H9 (cell line): ENCODE data around the gene NOVA2. TPM values are rescaled to one million over a fixed set of nuclear protein-coding genes. Genes with fewer than 3 reads are reported as not detected.

Source experiments
- DNase-seq: peaks from one replicate; pipeline ENCODE4 v3.0.0-alpha.2; 2017
- H2AFZ ChIP-seq: one replicate; pipeline ENCODE4 v1.6.1; 2013; ENCODE audit warnings: mild to moderate bottlenecking, low read length, control low read depth, moderate library complexity
- H2AK5ac ChIP-seq: 2 replicates; pipeline ENCODE4 v1.6.1; 2013; ENCODE audit warnings: low read length, control low read depth, mixed read lengths; ENCODE audit not compliant: insufficient read length
- H2BK120ac ChIP-seq: one replicate; pipeline ENCODE4 v1.6.1; 2013; ENCODE audit warnings: low read depth, mild to moderate bottlenecking, low read length, control low read depth, inconsistent platforms; ENCODE audit not compliant: poor library complexity, severe bottlenecking
- H2BK12ac ChIP-seq: 2 replicates; pipeline ENCODE4 v1.6.1; 2013; ENCODE audit warnings: low read length, control low read depth, mixed read lengths, low read depth; ENCODE audit not compliant: insufficient read length
- H2BK15ac ChIP-seq: 2 replicates; pipeline ENCODE4 v1.6.1; 2013; ENCODE audit warnings: low read depth, low read length, control low read depth
- H2BK20ac ChIP-seq: one replicate; pipeline ENCODE4 v1.6.1; 2013; ENCODE audit warnings: low read depth, mild to moderate bottlenecking, low read length, control low read depth, inconsistent platforms; ENCODE audit not compliant: poor library complexity, severe bottlenecking
- H2BK5ac ChIP-seq: 2 replicates; pipeline ENCODE4 v1.6.1; 2013; ENCODE audit warnings: low read length, control low read depth, mixed read lengths; ENCODE audit not compliant: insufficient read length
- H3K14ac ChIP-seq: 2 replicates; pipeline ENCODE4 v1.6.1; 2013; ENCODE audit warnings: low read length, control low read depth; ENCODE audit not compliant: insufficient read depth
- H3K18ac ChIP-seq: 2 replicates; pipeline ENCODE4 v1.6.1; 2013; ENCODE audit warnings: low read depth, mild to moderate bottlenecking, mixed read lengths, low read length, control low read depth; ENCODE audit not compliant: insufficient read length
- H3K23ac ChIP-seq: 2 replicates; pipeline ENCODE4 v1.6.1; 2013; ENCODE audit warnings: low read length, control low read depth, mixed read lengths, low read depth; ENCODE audit not compliant: insufficient read length
- H3K23me2 ChIP-seq: 2 replicates; pipeline ENCODE4 v1.6.1; 2013; ENCODE audit warnings: low read depth, mild to moderate bottlenecking, mixed read lengths, low read length, control low read depth; ENCODE audit not compliant: insufficient read length, poor library complexity, severe bottlenecking
- H3K27ac ChIP-seq: 2 replicates; pipeline ENCODE4 v1.5.1; 2013; ENCODE audit warnings: low read length, control low read depth, mixed read lengths, low read depth; ENCODE audit not compliant: insufficient read length
- H3K27me3 ChIP-seq: 2 replicates; pipeline ENCODE4 v1.6.1; 2013; ENCODE audit warnings: low read length, control low read depth, inconsistent platforms; ENCODE audit not compliant: insufficient read depth
- H3K4ac ChIP-seq: 2 replicates; pipeline ENCODE4 v1.6.1; 2013; ENCODE audit warnings: low read depth, mild to moderate bottlenecking, control low read depth, inconsistent platforms, low read length, moderate library complexity
- H3K4me1 ChIP-seq: 2 replicates; pipeline ENCODE4 v1.6.1; 2013; ENCODE audit warnings: low read length, control low read depth, inconsistent platforms; ENCODE audit not compliant: insufficient read depth
- H3K4me2 ChIP-seq: 2 replicates; pipeline ENCODE4 v1.6.1; 2013; ENCODE audit warnings: low read length, control low read depth, mixed read lengths; ENCODE audit not compliant: insufficient read length, insufficient read depth
- H3K56ac ChIP-seq: 2 replicates; pipeline ENCODE4 v1.6.1; 2013; ENCODE audit warnings: low read depth, mild to moderate bottlenecking, mixed read lengths, low read length, control low read depth; ENCODE audit not compliant: insufficient read length
- H3K79me1 ChIP-seq: 2 replicates; pipeline ENCODE4 v1.6.1; 2013; ENCODE audit warnings: low read depth, mild to moderate bottlenecking, moderate library complexity, low read length, control low read depth, inconsistent platforms; ENCODE audit not compliant: insufficient read depth, poor library complexity, severe bottlenecking
- H3K79me2 ChIP-seq: 2 replicates; pipeline ENCODE4 v1.6.1; 2013; ENCODE audit warnings: low read length, control low read depth, inconsistent platforms; ENCODE audit not compliant: insufficient read depth
- H3K9ac ChIP-seq: 2 replicates; pipeline ENCODE4 v1.6.1; 2013; ENCODE audit warnings: low read length, control low read depth, mixed read lengths; ENCODE audit not compliant: insufficient read length; ENCODE audit errors: extremely low read depth
- H3K9me3 ChIP-seq: one replicate; pipeline ENCODE4 v1.6.1; 2013; ENCODE audit warnings: low read depth, low read length, inconsistent platforms; ENCODE audit not compliant: control insufficient read depth
- H3T11ph ChIP-seq: one replicate; pipeline ENCODE4 v1.6.1; 2013; ENCODE audit warnings: mild to moderate bottlenecking, low read length, control low read depth, inconsistent platforms
- H4K20me1 ChIP-seq: one replicate; pipeline ENCODE4 v1.6.1; 2013; ENCODE audit not compliant: control insufficient read depth, insufficient read length, insufficient read depth
- H4K5ac ChIP-seq: 2 replicates; pipeline ENCODE4 v1.6.1; 2013; ENCODE audit warnings: low read depth, mild to moderate bottlenecking, mixed read lengths, low read length, control low read depth; ENCODE audit not compliant: insufficient read length
- H4K8ac ChIP-seq: replicated peaks from 2 replicates; pipeline ENCODE4 v1.6.1; 2013; ENCODE audit warnings: low read length, control low read depth, mixed read lengths, low read depth; ENCODE audit not compliant: insufficient read length
- H4K91ac ChIP-seq: 2 replicates; pipeline ENCODE4 v1.6.1; 2013; ENCODE audit warnings: low read depth, mild to moderate bottlenecking, moderate library complexity, mixed read lengths, low read length, control low read depth; ENCODE audit not compliant: insufficient read length
- H3K27ac Mint-ChIP-seq, 3 experiments: 2 replicates in 2 of 3; 3 replicates in 1 of 3; pipeline ENCODE4 v1.8.0; 2020 to 2021; ENCODE audit warnings: mixed read lengths in 3 of 3, mild to moderate bottlenecking in 1 of 3, moderate library complexity in 1 of 3
- H3K27me3 Mint-ChIP-seq: 2 replicates; pipeline ENCODE4 v1.8.0; 2021; ENCODE audit warnings: low read depth, mild to moderate bottlenecking, moderate library complexity, mixed read lengths
- H3K36me3 Mint-ChIP-seq, 3 experiments: 2 replicates in 2 of 3; 3 replicates in 1 of 3; pipeline ENCODE4 v1.8.0; 2020 to 2021; ENCODE audit warnings: low read depth in 3 of 3, mixed read lengths in 3 of 3; ENCODE audit not compliant: insufficient read depth in 1 of 3
- H3K4me1 Mint-ChIP-seq, 2 experiments: 2 replicates each; pipeline ENCODE4 v1.8.0; 2020; ENCODE audit warnings: mixed read lengths in 2 of 2
- H3K4me3 Mint-ChIP-seq, 2 experiments: 2 replicates in 1 of 2; 3 replicates in 1 of 2; pipeline ENCODE4 v1.8.0; 2020 to 2021; ENCODE audit warnings: mild to moderate bottlenecking in 2 of 2, mixed read lengths in 2 of 2, moderate library complexity in 1 of 2
- H3K9me3 Mint-ChIP-seq, 2 experiments: 2 replicates in 1 of 2; 3 replicates in 1 of 2; pipeline ENCODE4 v1.8.0; 2020; ENCODE audit warnings: mild to moderate bottlenecking in 2 of 2, mixed read lengths in 2 of 2, moderate library complexity in 1 of 2
- CTCF ChIP-seq: fragments of 200-600 bp; sonication (generic); conservative IDR thresholded peaks from 3 replicates; pipeline ENCODE4 v1.8.0; 2021; ENCODE audit warnings: antibody characterized with exemption, mild to moderate bottlenecking
- WGBS: extraction: QIAGEN DNeasy Blood & Tissue Kit; methylation state at CpG from one replicate; pipeline ENCODE4 v1.1.7; 2013; ENCODE audit warnings: missing lambda C conversion rate, low lambda C conversion rate, mixed read lengths; ENCODE audit not compliant: insufficient read length; ENCODE audit errors: extremely low coverage; 5-methylcytosine and 5-hydroxymethylcytosine counted together
- total RNA-seq: library from RNA; stranded (reverse); gene quantifications from 2 replicates; pipeline ENCODE4 v1.2.1, GENCODE V29; 2021

Gene NOVA2
- total RNA-seq, 1 experiment from 2014 or later = 8.8 TPM

GRCh38 chr19:45971260-45971902 lies 2.3 kb downstream of the NOVA2 start:
- Histone ChIP-seq H2BK15ac (no peak overlapping the region), H4K5ac (no peak overlapping the region), H3K4ac (no peak overlapping the region), H2BK20ac (no peak overlapping the region), H3K56ac (no peak overlapping the region), H2BK12ac (no peak overlapping the region), H3K27me3 (no peaks in the 10 kb centered on the region; the same call in 1 of the 2 replicates), H3K27ac (no peak overlapping the region), H3K23ac (no peak overlapping the region), H2BK5ac (no peak overlapping the region), H3K4me1 (peaks cover 2% of the 10 kb centered on the region; the same call in 1 of the 2 replicates), H2AK5ac (no peak overlapping the region), H3K23me2 (no peaks in the 10 kb centered on the region), H3K9me3 (no peaks in the 10 kb centered on the region), H3K9ac (no peak overlapping the region), H4K8ac (no peak overlapping the region), H3T11ph (no peak overlapping the region), H3K18ac (no peak overlapping the region), H3K79me1 (no peaks in the 10 kb centered on the region), H2AFZ (no peak overlapping the region), H2BK120ac (no peak overlapping the region), H4K20me1 (peaks cover 4% of the 10 kb centered on the region), H3K4me2 (no peak overlapping the region), H4K91ac (no peak overlapping the region), H3K79me2 (no peaks in the 10 kb centered on the region; the same call in 1 of the 2 replicates), H3K14ac (no peak overlapping the region)
- WGBS = no CpG with 5 or more reads among the region's 11 CpGs
- Mint-ChIP-seq H3K36me3 (peaks cover 0 to 1% (median 0%) of the 10 kb centered on the region in 3 experiments; a peak in 2 of 7 replicates), H3K27ac (no peak overlapping the region), H3K4me3 (peak overlapping the region in 1 of 2 experiments; percentile 81; a peak in 2 of 5 replicates), H3K4me1 (peaks cover 12 to 39% of the 10 kb centered on the region in 2 experiments), H3K9me3 (no peaks in the 10 kb centered on the region), H3K27me3 (peaks cover 63% of the 10 kb centered on the region)
- TF ChIP-seq CTCF = no peak
- DNase-seq = no peak
